GM19324 (cell line): ENCODE results near the gene FAR2.
"Not testable (repeated sequence)": the region's sequence is repeated elsewhere in the genome, so short reads cannot be mapped to it uniquely, and the experiment has no call there.

Experiments used
- ATAC-seq: cut with Tn5 transposase; IDR thresholded peaks from one replicate; pipeline ENCODE4 v1.9.1; 2021; ENCODE audit warnings: mild to moderate bottlenecking, moderate library complexity; ENCODE audit not compliant: unreplicated experiment, low FRiP score

Gene FAR2

GRCh38 chr12:29385194-29385593 is 236.1 kb downstream of the FAR2 start:
- ATAC-seq = not testable (repeated sequence)
